Activated CD4-positive, CD25-positive, alpha-beta regulatory T cell treated with anti-CD3 and anti-CD28 coated beads, Interleukin-2, amount 50 U/mL, for 24 hours (primary cell): ENCODE results near the gene ID4.

Experiments used
- ATAC-seq, 2 donors: fragments of 150-1000 bp; cut with Tn5 transposase; one replicate each; pipeline ENCODE4 v1.10.0; 2021; ENCODE audit warnings: mild to moderate bottlenecking in 1 of 2, moderate library complexity in 1 of 2

ID4 gene

DNA sequence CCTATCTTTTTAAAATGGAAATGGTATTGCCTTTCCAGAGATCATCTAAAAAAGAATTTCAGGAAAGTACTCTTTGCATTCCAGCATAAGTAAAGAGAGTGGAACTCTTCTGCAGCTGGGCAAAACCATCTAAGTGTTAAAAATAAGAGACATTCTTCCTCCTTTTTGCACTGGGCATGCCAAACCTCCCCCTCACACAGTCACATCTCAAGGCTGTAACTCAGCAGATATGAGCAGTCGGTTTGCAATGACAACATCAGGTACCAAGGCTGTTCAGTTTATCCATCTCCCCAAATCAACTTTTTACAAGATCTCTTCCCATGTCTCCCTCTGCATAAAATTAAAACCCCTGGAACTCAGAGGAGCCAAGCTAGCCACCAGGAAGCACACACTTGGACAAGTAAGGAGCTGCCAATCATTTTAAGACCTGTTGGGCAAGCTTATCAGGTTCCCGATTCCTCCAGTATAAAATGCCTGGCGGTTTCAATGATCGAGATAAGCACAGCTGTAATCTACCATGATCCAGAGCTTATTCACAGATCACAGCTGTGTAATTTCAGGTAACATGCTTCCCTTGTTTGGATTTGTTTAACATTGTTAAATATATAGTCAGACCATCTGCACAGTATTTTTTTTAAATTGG, 23.2 kb downstream of the ID4 start:
- no peak for ATAC-seq

DNA sequence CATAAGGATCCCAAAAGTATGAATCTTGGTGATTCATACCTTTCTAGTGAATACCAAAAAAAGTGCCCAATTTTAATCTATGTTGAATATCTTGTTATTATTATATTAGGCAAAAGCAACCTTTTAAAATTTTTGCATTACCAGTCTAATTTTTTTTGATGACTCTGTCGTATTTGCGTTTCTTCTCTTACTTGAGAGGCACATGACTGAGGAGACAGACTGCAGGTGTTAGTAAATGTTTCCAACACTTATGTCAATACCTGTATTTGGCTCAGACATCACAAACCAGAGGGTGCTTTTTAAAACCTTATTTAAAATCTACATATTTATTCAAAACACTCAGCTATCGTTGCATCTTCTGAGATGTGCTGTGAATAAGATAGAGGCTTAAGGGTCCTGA, 27.1 kb downstream of the ID4 start:
- no peak for ATAC-seq

DNA sequence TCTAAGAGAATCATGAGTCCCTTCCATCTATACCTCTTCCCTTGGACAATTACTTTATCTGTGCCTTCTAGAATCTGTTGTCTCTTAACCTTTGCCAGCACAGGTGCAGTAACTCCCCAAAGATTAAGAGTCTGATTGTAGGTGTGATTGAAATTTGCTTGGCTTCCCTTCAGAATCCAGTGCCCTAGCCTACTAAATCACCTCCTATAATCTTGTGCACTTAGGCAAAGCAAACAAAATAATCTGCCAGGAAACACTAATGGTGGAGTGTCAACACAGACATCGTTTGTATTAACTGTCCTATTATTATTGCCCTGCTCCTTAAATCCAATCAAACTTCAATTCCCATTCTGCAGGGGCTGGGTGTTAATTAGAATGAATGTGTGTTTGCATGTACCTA, 28.0 kb downstream of the ID4 start:
- no peak for ATAC-seq

DNA sequence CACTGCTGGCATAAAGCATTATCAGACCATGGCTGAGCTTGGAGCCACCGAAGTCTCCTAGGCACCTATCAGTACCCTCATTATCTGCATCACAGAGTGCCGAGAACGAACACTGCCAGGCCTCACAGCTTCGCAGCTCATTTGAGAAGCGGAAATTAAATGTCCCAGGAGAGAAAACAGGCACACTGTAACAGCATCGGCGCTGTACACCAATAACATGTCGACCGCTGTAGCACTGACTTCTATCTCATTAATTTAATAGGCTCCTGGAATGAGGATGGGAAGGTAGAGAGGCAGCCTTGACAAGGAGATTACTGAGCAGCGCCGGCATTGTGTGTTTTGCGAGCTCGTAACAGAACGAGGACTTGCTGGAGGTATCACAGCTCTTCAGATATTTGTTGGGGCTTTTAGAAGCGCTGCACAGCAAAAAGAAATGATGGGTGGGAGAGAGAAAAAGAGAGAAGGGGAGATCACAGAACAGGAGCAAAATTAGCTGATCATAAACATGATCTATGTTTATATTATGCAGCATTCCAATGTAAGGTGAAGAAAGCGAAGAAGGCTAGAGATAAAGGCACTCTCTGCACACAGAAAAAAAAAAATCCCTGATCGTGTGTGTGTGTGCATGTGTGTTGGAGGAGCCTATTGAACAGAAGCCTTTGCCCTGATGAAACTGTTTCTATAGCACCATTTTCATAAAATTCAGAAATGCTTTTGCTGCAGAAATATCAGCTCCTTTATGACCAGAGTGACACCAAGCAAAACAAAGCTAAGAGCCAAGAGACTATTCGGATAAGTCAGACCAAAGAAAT, 29.2 kb downstream of the ID4 start:
- no peak for ATAC-seq

DNA sequence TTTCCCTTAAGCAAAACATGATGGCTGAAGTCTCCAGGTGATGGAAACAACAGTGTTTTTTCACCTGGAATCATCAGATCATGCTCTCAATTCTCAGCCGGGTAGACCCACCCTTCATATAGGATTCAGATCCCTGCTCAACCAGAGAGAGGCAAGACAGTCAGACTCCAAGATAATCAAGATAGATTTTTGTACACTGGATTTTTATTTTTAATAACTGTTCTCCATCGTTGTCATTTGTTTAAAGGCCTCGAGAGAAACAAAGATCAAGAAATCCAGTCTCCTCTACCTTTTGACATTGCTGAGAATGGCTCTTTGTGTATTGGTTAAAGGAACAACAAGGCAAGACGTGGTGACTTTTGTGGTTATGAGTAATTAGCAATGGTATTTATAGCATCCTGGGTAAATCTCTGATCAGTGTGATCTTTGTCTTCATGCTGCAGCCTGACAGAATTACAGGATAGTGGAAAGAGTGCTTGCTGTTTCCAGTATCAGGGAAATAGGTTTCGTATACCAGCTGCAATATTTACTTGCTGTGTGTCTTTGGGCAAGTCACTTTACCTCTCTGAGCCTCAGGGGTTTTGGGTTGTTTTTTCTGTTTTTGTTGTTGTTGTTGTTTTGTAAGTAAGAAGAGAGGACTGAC, 29.9 kb downstream of the ID4 start:
- ATAC-seq = no peak

DNA sequence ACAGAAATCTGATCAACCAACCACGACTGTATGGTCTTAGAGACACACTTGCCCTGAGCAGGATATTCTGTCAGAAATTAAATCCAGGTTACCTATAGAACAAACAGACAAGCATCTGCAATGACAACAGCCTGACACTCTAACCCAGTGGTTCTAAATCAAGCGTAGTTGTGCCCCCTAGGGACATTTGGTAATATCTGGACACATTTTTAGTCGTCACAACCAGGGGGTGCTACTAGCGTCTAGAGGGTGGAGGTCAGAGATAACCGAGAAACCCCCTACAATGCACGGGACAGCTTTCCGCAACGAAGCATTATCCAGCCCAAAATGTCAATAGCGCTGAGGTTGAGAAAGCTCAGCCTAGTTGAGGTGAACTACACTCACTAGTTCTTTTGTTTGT, 32.3 kb downstream of the ID4 start:
- no peak for ATAC-seq

DNA sequence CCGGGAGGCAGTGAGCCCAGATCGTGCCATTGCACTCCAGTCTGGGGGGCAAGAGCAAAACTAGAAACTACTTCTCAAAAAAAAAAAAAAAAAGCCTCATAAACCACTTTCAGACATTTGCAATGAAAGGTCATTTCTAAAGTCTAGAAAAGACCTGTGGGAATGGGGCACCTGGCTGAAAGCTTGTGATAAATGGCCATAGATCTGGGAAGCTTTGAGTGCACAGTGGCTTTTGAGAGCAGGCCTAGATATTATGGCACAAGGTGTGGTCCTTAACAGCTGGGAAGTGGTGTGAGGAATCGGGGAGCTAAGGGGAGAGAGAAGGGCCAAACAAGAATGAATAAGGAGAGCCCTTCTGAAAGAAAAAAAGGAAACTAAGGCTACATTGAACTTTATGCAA, 33.2 kb downstream of the ID4 start:
- no peak for ATAC-seq

DNA sequence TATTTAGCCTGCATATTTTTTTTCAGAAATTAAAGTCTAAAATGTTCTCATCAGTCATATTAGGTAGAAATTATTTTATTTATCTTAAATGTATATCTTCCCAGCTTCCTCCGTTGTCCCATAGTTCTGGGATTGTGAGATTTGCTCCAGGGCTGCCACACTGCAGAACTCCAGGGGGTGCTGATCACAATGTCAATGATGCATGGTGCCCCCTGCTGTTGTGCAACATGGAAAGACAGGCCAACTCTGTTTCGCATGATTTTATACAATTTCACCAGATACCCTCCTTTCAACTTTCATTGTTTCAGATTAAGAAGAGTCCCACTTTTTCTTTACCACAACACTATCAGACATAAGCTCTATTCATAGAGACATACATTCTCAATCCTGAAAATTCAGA, 35.9 kb downstream of the ID4 start:
- no peak for ATAC-seq

DNA sequence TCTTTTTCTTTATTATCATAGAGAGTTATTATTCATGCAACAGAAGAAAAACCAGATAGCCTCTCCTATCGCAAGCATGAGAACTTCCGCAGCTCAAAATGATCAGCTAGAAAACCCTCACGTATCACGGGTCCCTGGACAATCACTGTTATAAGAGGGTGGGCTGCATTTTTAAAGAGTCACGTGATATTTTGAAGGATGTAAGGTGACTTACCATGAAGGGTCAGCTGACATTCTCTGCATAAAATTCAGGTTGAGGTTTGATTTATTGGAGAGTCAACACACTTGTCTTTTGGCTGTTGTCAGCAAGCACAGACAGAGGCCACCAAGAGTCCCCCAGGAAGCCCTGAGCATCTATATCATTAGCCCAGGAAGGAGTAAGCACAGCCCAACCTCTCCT, 39.5 kb downstream of the ID4 start:
- ATAC-seq = no peak

DNA sequence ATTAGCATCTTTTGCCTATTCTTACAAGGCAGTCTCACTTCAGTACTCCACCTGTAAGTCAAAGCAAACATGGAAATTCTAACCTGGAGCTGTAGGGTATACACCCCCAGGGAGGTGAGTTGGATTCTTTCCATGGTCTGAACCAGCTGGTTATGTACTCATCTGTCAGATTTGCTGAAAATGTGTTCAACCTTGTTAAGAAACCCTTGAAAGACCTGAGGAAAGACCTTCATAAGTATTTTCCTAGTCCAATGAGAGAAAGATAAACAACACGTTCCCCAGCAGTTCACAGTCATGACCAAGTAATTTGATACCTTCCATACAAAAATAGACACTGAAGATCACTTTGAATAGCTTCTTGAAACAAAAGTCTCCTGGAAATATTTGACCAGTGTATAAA, 42.5 kb downstream of the ID4 start:
- no peak for ATAC-seq

DNA sequence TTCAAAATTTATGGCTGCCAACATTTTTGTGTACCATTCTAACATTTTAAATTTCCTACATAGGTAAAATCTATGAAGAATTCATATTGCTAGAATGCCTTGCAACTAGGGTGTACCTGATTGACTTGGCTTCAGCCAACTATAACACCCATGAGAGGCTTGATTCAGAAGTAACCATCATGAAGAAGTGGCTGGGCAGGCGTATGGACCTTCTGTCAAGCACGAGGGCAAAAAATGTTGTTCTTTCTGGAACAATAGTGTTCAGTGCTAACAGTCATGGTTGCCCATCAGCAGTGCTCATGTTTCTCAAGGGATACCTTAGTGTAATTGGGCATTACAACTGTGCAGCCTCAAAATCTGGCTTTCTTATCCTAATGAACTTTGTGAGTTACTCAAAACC, 42.9 kb downstream of the ID4 start:
- no peak for ATAC-seq

DNA sequence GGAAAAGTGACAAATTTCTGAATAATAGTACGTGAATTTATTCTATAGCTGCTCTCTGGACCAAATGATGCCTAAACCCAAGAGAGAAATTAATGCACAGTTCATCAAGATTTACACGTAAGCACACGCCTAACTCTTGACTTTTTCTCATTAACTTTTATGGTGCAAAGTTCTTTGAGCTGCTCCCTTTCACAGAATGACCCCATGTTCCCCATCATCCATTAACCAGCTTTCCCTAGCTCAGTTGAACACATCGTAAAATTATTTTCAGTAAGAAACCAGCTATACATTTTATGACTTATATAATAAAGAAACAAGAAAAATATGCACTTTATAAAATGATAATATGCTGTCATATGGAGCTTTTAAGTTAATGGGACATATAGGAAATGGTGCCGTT, 54.3 kb downstream of the ID4 start:
- ATAC-seq = no peak
